Neural crest cell (in vitro differentiated cells): ENCODE measurements around the gene CCDC134. TPM values are rescaled to one million over a fixed set of nuclear protein-coding genes. Genes with fewer than 3 reads are reported as not detected.
A peak's percentile ranks its signal among the peaks of the same experiment; 100 is the strongest.

Source experiments
- DNase-seq: peaks from one replicate; pipeline ENCODE4 v3.0.0; 2021; ENCODE audit warnings: low read depth, mixed read lengths, low spot score
- H3K27ac Mint-ChIP-seq: one replicate; pipeline ENCODE4 v1.8.0; 2021; ENCODE audit warnings: mild to moderate bottlenecking, mixed read lengths; ENCODE audit not compliant: unreplicated experiment
- H3K27me3 Mint-ChIP-seq: 2 replicates; pipeline ENCODE4 v1.8.0; 2021; ENCODE audit warnings: low read depth, mild to moderate bottlenecking, mixed read lengths
- H3K36me3 Mint-ChIP-seq: 2 replicates; pipeline ENCODE4 v1.8.0; 2021; ENCODE audit warnings: low read depth, mild to moderate bottlenecking, mixed read lengths
- H3K4me1 Mint-ChIP-seq: 2 replicates; pipeline ENCODE4 v1.8.0; 2021; ENCODE audit warnings: mixed read lengths
- H3K4me3 Mint-ChIP-seq: one replicate; pipeline ENCODE4 v1.8.0; 2021; ENCODE audit warnings: mild to moderate bottlenecking, mixed read lengths
- H3K9me3 Mint-ChIP-seq: 2 replicates; pipeline ENCODE4 v1.8.0; 2021; ENCODE audit warnings: mixed read lengths
- CTCF ChIP-seq: fragments of 200-600 bp; sonication (generic); conservative IDR thresholded peaks from 2 replicates; pipeline ENCODE4 v1.5.0; 2021; ENCODE audit warnings: antibody characterized with exemption, mild to moderate bottlenecking
- total RNA-seq: library from RNA; stranded (reverse); gene quantifications from 2 replicates; pipeline ENCODE4 v1.2.1, GENCODE V29; 2021

The CCDC134 gene
- total RNA-seq, 1 donor from 2014 or later: 23.0 TPM

GRCh38 chr22:41762980-41763779, 37.3 kb upstream of the CCDC134 start:
- peaks cover 6% of the 10 kb centered on the region for H3K4me1 Mint-ChIP-seq
- no peak overlapping the region for H3K27ac Mint-ChIP-seq

GRCh38 chr22:41766476-41766875, 34.0 kb upstream of the CCDC134 start:
- no peak for TF ChIP-seq CTCF
- peaks cover 6% of the 10 kb centered on the region for H3K4me1 Mint-ChIP-seq
- H3K4me3 Mint-ChIP-seq: no peak overlapping the region
- DNase-seq: no peak
- no peaks in the 10 kb centered on the region for H3K9me3 Mint-ChIP-seq
- H3K27me3 Mint-ChIP-seq: no peaks in the 10 kb centered on the region
- no peak overlapping the region for H3K27ac Mint-ChIP-seq
- no peaks in the 10 kb centered on the region for H3K36me3 Mint-ChIP-seq

More at GRCh38 chr22:41762980-41763779, 37.3 kb upstream of the CCDC134 start:
- TF ChIP-seq CTCF: peak; percentile 67
- Mint-ChIP-seq H3K4me3 (no peak overlapping the region), H3K27me3 (no peaks in the 10 kb centered on the region), H3K36me3 (no peaks in the 10 kb centered on the region), H3K9me3 (no peaks in the 10 kb centered on the region)
- DNase-seq: peak; percentile 64

- no peak for DNase-seq
- H3K4me3 Mint-ChIP-seq: no peak overlapping the region
- no peak overlapping the region for H3K27ac Mint-ChIP-seq
- no peaks in the 10 kb centered on the region for H3K36me3 Mint-ChIP-seq
- TF ChIP-seq CTCF: no peak
- H3K9me3 Mint-ChIP-seq: no peaks in the 10 kb centered on the region
- H3K4me1 Mint-ChIP-seq: no peaks in the 10 kb centered on the region
- H3K27me3 Mint-ChIP-seq: no peaks in the 10 kb centered on the region
Observed at GRCh38 chr22:41768430-41768829, 32.0 kb upstream of the CCDC134 start.

- no peak overlapping the region for H3K4me3 Mint-ChIP-seq
- DNase-seq: no peak
- H3K27ac Mint-ChIP-seq: no peak overlapping the region
- H3K27me3 Mint-ChIP-seq: no peaks in the 10 kb centered on the region
- no peaks in the 10 kb centered on the region for H3K4me1 Mint-ChIP-seq
- no peaks in the 10 kb centered on the region for H3K9me3 Mint-ChIP-seq
- no peak for TF ChIP-seq CTCF
- no peaks in the 10 kb centered on the region for H3K36me3 Mint-ChIP-seq
Observed at GRCh38 chr22:41770715-41771468, 29.6 kb upstream of the CCDC134 start.

GRCh38 chr22:41772198-41772597, 28.3 kb upstream of the CCDC134 start:
- H3K36me3 Mint-ChIP-seq: no peaks in the 10 kb centered on the region

More at GRCh38 chr22:41772198-41772597, 28.3 kb upstream of the CCDC134 start:
- no peak for DNase-seq
- Mint-ChIP-seq H3K27me3 (no peaks in the 10 kb centered on the region), H3K4me3 (no peak overlapping the region), H3K9me3 (no peaks in the 10 kb centered on the region), H3K27ac (no peak overlapping the region), H3K4me1 (no peaks in the 10 kb centered on the region)
- no peak for TF ChIP-seq CTCF
